SK-MEL-5 (cell line): ENCODE data around the gene C1RL. TPM values are rescaled to one million over a fixed set of nuclear protein-coding genes. Genes with fewer than 3 reads are reported as not detected.
A peak's percentile ranks its signal among the peaks of the same experiment; 100 is the strongest.
"Not testable (repeated sequence)": the region's sequence is repeated elsewhere in the genome, so short reads cannot be mapped to it uniquely, and the experiment has no call there.

Experiments used
- DNase-seq: peaks from one replicate; pipeline ENCODE4 v3.0.0-alpha.2; 2016; ENCODE audit warnings: low read depth, low spot score
- in situ Hi-C: cut with HindIII; loops from 2 replicates; pipeline ENCODE4 v1.10.0; 2016; ENCODE audit warnings: low sequenced_read_pairs, high pct_unique_total_duplicates, low pct_unique_long_range_greater_than_20kb
- total RNA-seq: library from RNA; depleted of rRNA; stranded (reverse); fragments of >200 nt; shearing (Covaris generic); gene quantifications from 2 replicates; pipeline ENCODE4 v1.2.3, GENCODE V29; 2014

The C1RL gene
- total RNA-seq, 1 experiment from 2014 or later, result 3.8 TPM

GRCh38 chr12:7122811-7123769 lies 14.1 kb upstream of the C1RL start:
- in situ Hi-C loops, result no loop called here
- DNase-seq, result no peak

- in situ Hi-C loops, result no loop called here
- DNase-seq, result no peak
These were observed 12.3 kb upstream of the C1RL start for GRCh38 chr12:7121324-7121723.

- DNase-seq, result no peak
- in situ Hi-C loops, result no loop called here
These were observed 11.2 kb upstream of the C1RL start for GRCh38 chr12:7120166-7120565.

GRCh38 chr12:7118881-7119280 lies 9.9 kb upstream of the C1RL start:
- no peak for DNase-seq
- in situ Hi-C loops, result no loop called here

- in situ Hi-C loops, result no loop called here
- no peak for DNase-seq
These were observed 8.7 kb upstream of the C1RL start for GRCh38 chr12:7117670-7118069.

GRCh38 chr12:7116916-7117315 lies 7.9 kb upstream of the C1RL start:
- no peak for DNase-seq
- in situ Hi-C loops, result no loop called here

GRCh38 chr12:7116196-7116595 lies 7.2 kb upstream of the C1RL start:
- in situ Hi-C loops, result no loop called here
- DNase-seq, result no peak

- no peak for DNase-seq
- in situ Hi-C loops, result no loop called here
These were observed 5.8 kb upstream of the C1RL start for GRCh38 chr12:7114851-7115250.

GRCh38 chr12:7114008-7114407 lies 5.0 kb upstream of the C1RL start:
- in situ Hi-C loops, result no loop called here

GRCh38 chr12:7113389-7113871 lies 4.4 kb upstream of the C1RL start:
- in situ Hi-C loops, result no loop called here
- DNase-seq, result peak; percentile 61

More at GRCh38 chr12:7114008-7114407, 5.0 kb upstream of the C1RL start:
- no peak for DNase-seq

- no peak for DNase-seq
- in situ Hi-C loops, result no loop called here
These were observed 3.0 kb upstream of the C1RL start for GRCh38 chr12:7112041-7112440.

- DNase-seq, result no peak
- in situ Hi-C loops, result no loop called here
These were observed 1.6 kb upstream of the C1RL start for GRCh38 chr12:7110661-7111060.

GRCh38 chr12:7109572-7109920 lies 532 bp upstream of the C1RL start:
- in situ Hi-C loops, result no loop called here
- no peak for DNase-seq

GRCh38 chr12:7108003-7108795 lies 815 bp downstream of the C1RL start:
- DNase-seq, result no peak
- in situ Hi-C loops, result no loop called here

GRCh38 chr12:7107636-7108002 lies 1.4 kb downstream of the C1RL start:
- in situ Hi-C loops, result no loop called here

GRCh38 chr12:7107181-7107580 lies 1.8 kb downstream of the C1RL start:
- DNase-seq, in situ Hi-C loops: not testable (repeated sequence)

More at GRCh38 chr12:7107636-7108002, 1.4 kb downstream of the C1RL start:
- DNase-seq, result no peak

GRCh38 chr12:7106082-7106481 lies 2.9 kb downstream of the C1RL start:
- in situ Hi-C loops, result no loop called here

GRCh38 chr12:7103837-7104584 lies 5.0 kb downstream of the C1RL start:
- in situ Hi-C loops, result no loop called here

More at GRCh38 chr12:7106082-7106481, 2.9 kb downstream of the C1RL start:
- no peak for DNase-seq

More at GRCh38 chr12:7103837-7104584, 5.0 kb downstream of the C1RL start:
- DNase-seq, result no peak
